OCI-LY7 (cell line): ENCODE results near the gene PDE2A.

Experiments
- EZH2phosphoT487 ChIP-seq: fragments of 200-600 bp; sonication (generic); IDR thresholded peaks from 2 replicates; pipeline ENCODE4 v1.6.1; 2018; ENCODE audit warnings: low read depth, borderline replicate concordance, mild to moderate bottlenecking, mixed run types, antibody characterized with exemption, low read length, moderate library complexity, mixed read lengths
- TF ChIP-seq, protein P1 (sequence below): fragments of 200-600 bp; sonication (generic); conservative IDR thresholded peaks from 2 replicates; pipeline ENCODE4 v1.5.1; 2014; ENCODE audit warnings: mild to moderate bottlenecking, antibody characterized with exemption, low read length, moderate library complexity, mixed read lengths

DNA sequence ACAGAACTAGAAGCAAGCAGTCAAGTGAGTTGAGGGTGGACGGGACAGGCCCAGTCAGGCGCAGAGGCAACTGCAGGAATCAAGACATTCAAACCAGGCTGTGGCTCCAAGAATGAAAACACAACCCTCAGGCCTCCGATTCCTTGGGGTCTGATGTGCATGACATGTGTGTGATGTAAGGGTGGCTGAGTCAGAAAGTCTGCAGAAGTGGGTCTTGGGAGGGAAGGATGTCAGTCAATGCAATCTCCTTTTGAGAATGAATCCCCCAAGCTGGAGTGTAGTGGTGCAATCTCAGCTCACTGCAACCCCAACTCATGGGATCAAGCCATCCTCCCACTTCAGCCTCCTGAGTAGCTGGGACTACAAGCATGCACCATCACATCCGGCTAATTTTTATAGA is 15.9 kb upstream of the PDE2A start:
- TF ChIP-seq, protein P1, sequence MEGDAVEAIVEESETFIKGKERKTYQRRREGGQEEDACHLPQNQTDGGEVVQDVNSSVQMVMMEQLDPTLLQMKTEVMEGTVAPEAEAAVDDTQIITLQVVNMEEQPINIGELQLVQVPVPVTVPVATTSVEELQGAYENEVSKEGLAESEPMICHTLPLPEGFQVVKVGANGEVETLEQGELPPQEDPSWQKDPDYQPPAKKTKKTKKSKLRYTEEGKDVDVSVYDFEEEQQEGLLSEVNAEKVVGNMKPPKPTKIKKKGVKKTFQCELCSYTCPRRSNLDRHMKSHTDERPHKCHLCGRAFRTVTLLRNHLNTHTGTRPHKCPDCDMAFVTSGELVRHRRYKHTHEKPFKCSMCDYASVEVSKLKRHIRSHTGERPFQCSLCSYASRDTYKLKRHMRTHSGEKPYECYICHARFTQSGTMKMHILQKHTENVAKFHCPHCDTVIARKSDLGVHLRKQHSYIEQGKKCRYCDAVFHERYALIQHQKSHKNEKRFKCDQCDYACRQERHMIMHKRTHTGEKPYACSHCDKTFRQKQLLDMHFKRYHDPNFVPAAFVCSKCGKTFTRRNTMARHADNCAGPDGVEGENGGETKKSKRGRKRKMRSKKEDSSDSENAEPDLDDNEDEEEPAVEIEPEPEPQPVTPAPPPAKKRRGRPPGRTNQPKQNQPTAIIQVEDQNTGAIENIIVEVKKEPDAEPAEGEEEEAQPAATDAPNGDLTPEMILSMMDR: no peak
- TF ChIP-seq EZH2phosphoT487: no peak
